H1 (cell line): ENCODE results near the gene TTLL5.

ENCODE experiments used
- ATF3 ChIP-seq: IDR thresholded peaks from 2 replicates; pipeline ENCODE4 v1.6.1; 2011; ENCODE audit warnings: low read depth, mild to moderate bottlenecking, low read length; ENCODE audit not compliant: insufficient read depth
- CHD2 ChIP-seq: IDR thresholded peaks from 2 replicates; pipeline ENCODE4 v1.6.1; 2012; ENCODE audit warnings: low read length, improper control_type of control experiment
- CTCF ChIP-seq, 3 experiments: IDR thresholded peaks; 1 replicate in 2 of 3; 2 replicates in 1 of 3; pipeline versions ENCODE4 v1.5.1 to v1.6.1; 2011; ENCODE audit warnings: low read length in 3 of 3, mild to moderate bottlenecking in 3 of 3, inconsistent platforms in 2 of 3, low read depth in 1 of 3, moderate library complexity in 1 of 3; ENCODE audit not compliant: insufficient read depth in 1 of 3; ENCODE audit errors: control extremely low read depth in 1 of 3
- EZH2 ChIP-seq: fragments of 200-600 bp; sonication (generic); IDR thresholded peaks from 2 replicates; pipeline ENCODE4 v1.7.1; 2012; ENCODE audit warnings: low read depth, mild to moderate bottlenecking, moderate library complexity, low read length, inconsistent platforms; ENCODE audit not compliant: severe bottlenecking
- HDAC6 ChIP-seq: IDR thresholded peaks from one replicate; pipeline ENCODE4 v1.7.1; 2012; ENCODE audit warnings: low read depth, mild to moderate bottlenecking, inconsistent platforms, low read length, moderate library complexity
- JUN ChIP-seq: IDR thresholded peaks from 2 replicates; pipeline ENCODE4 v1.6.1; 2011; ENCODE audit warnings: low read depth, mild to moderate bottlenecking, improper control_type of control experiment, low read length
- MAFK ChIP-seq: IDR thresholded peaks from 2 replicates; pipeline ENCODE4 v1.6.1; 2012; ENCODE audit warnings: low read depth, mild to moderate bottlenecking, improper control_type of control experiment, low read length
- MAX ChIP-seq: IDR thresholded peaks from 2 replicates; pipeline ENCODE4 v1.6.1; 2012; ENCODE audit warnings: inconsistent platforms
- NANOG ChIP-seq: IDR thresholded peaks from 2 replicates; pipeline ENCODE4 v1.6.1; 2011; ENCODE audit warnings: low read length, low read depth, mild to moderate bottlenecking, inconsistent platforms; ENCODE audit not compliant: insufficient read depth, poor library complexity, severe bottlenecking
- POLR2A ChIP-seq, 2 experiments: IDR thresholded peaks; 1 replicate in 1 of 2; 2 replicates in 1 of 2; pipeline ENCODE4 v1.6.1; 2011; ENCODE audit warnings: low read depth in 2 of 2, low read length in 2 of 2, mild to moderate bottlenecking in 2 of 2; ENCODE audit errors: control extremely low read depth in 1 of 2
- RNF2 ChIP-seq: fragments of 200-900, 300-1000 bp; sonication (generic); IDR thresholded peaks from 2 replicates; pipeline ENCODE4 v1.7.1; 2016; ENCODE audit warnings: borderline replicate concordance, low read depth, mild to moderate bottlenecking, antibody characterized with exemption, low read length; ENCODE audit not compliant: poor library complexity, severe bottlenecking; ENCODE audit errors: missing control alignments
- TAF1 ChIP-seq: IDR thresholded peaks from 2 replicates; pipeline ENCODE4 v1.6.1; 2011; ENCODE audit warnings: mild to moderate bottlenecking, low read depth, low read length
- TBP ChIP-seq: IDR thresholded peaks from 2 replicates; pipeline ENCODE4 v1.6.1; 2011; ENCODE audit warnings: low read depth, low read length, improper control_type of control experiment
- ZNF274 ChIP-seq: IDR thresholded peaks from 2 replicates; pipeline ENCODE4 v1.7.0; 2012; ENCODE audit warnings: low read length, borderline replicate concordance; ENCODE audit errors: extremely low read depth

GRCh38 chr14:75805646-75806045 is 144.6 kb downstream of the TTLL5 start:
- no peak for TF ChIP-seq EZH2
- TF ChIP-seq NANOG, result no peak
- TF ChIP-seq POLR2A (IDR thresholded peaks at IDR 0.05; ENCODE audit: control extremely low read depth in 1 of 2, low read depth in 2 of 2, low read length in 2 of 2), result no peak
- no peak for TF ChIP-seq CHD2
- no peak for TF ChIP-seq ZNF274
- TF ChIP-seq CTCF (IDR thresholded peaks at IDR 0.05; ENCODE audit: control extremely low read depth in 1 of 3, insufficient read depth in 1 of 3, low read depth in 1 of 3, low read length in 3 of 3), result no peak
- no peak for TF ChIP-seq MAFK
- no peak for TF ChIP-seq MAX
- no peak for TF ChIP-seq TAF1
- no peak for TF ChIP-seq JUN
- TF ChIP-seq RNF2, result no peak
- TF ChIP-seq TBP, result no peak
- no peak for TF ChIP-seq HDAC6
- no peak for TF ChIP-seq ATF3
